ENCODE measurements around the gene MLXIP. TPM values are rescaled to one million over a fixed set of nuclear protein-coding genes. Genes with fewer than 3 reads are reported as not detected.

MLXIP gene
- total and polyA plus RNA-seq, 9 donors = 23.2 to 111 (median 83.8) TPM

- Histone ChIP-seq H3K4me1 (ENCODE audit: insufficient read depth) (peaks cover 5% of the 10 kb centered on the region), H3K27ac (no peak overlapping the region), H3K27me3 (no peaks in the 10 kb centered on the region), H3K4me3 (no peak overlapping the region), H3K36me3 (no peaks in the 10 kb centered on the region), H3K9me3 (no peaks in the 10 kb centered on the region)
- no peak for DNase-seq
- intact Hi-C loops (cut with DNase I) = loop anchor here in 3 of 4 donors (5.0 to 10.0 kb wide), 3 partner anchors 67 to 320 kb away; partner anchors contain the start of gene SETD1B (in 1 of the 3)
- WGBS, 3 donors = 69 to 84% (median 81%) methylated on average over 9 to 14 of the region's 14 CpGs
- TF ChIP-seq CTCF (IDR thresholded peaks at IDR 0.05) (no peak), POLR2A (IDR thresholded peaks at IDR 0.05) (no peak), EP300 (IDR thresholded peaks at IDR 0.05) (no peak)
Observed at GRCh38 chr12:122124370-122124769, 45.8 kb downstream of the MLXIP start.

- no peak overlapping the region for H3K4me3 ChIP-seq
- intact Hi-C loops (cut with DNase I) = loop anchor here in 2 of 4 donors (10.0 kb wide), 2 partner anchors 201 to 321 kb away; partner anchors contain the start of gene SETD1B (in 1 of the 2)
- 59 to 72% (median 61%) methylated on average over 13 of the region's 13 CpGs for WGBS, 3 donors
- H3K27ac ChIP-seq = no peak overlapping the region
- peaks cover 5% of the 10 kb centered on the region for H3K4me1 ChIP-seq (ENCODE audit: insufficient read depth)
- H3K9me3 ChIP-seq = no peaks in the 10 kb centered on the region
- TF ChIP-seq POLR2A (IDR thresholded peaks at IDR 0.05) (no peak), CTCF (IDR thresholded peaks at IDR 0.05) (no peak), EP300 (IDR thresholded peaks at IDR 0.05) (no peak)
- DNase-seq = no peak
- H3K27me3 ChIP-seq = no peaks in the 10 kb centered on the region
- no peaks in the 10 kb centered on the region for H3K36me3 ChIP-seq
Observed at GRCh38 chr12:122125452-122126341, 47.1 kb downstream of the MLXIP start.

- Histone ChIP-seq H3K27me3 (no peaks in the 10 kb centered on the region), H3K9me3 (no peaks in the 10 kb centered on the region), H3K4me1 (ENCODE audit: insufficient read depth) (peaks cover 5% of the 10 kb centered on the region), H3K36me3 (no peaks in the 10 kb centered on the region), H3K27ac (no peak overlapping the region), H3K4me3 (no peak overlapping the region)
- 66 to 83% (median 75%) methylated on average over 7 of the region's 7 CpGs for WGBS, 3 donors
- no peak for TF ChIP-seq POLR2A (IDR thresholded peaks at IDR 0.05)
- TF ChIP-seq EP300 (IDR thresholded peaks at IDR 0.05) = no peak
- no peak for TF ChIP-seq CTCF (IDR thresholded peaks at IDR 0.05)
- intact Hi-C loops (cut with DNase I) = loop anchor here in 2 of 4 donors (10.0 kb wide), 2 partner anchors 201 to 321 kb away; partner anchors contain the start of gene SETD1B (in 1 of the 2)
- DNase-seq = no peak
Observed at GRCh38 chr12:122126342-122126635, 47.7 kb downstream of the MLXIP start.

GRCh38 chr12:122126713-122127597, 48.4 kb downstream of the MLXIP start:
- intact Hi-C loops (cut with DNase I) = loop anchor here in 2 of 4 donors (10.0 kb wide), 2 partner anchors 202 to 322 kb away; partner anchors contain the start of gene SETD1B (in 1 of the 2)

More at GRCh38 chr12:122126713-122127597, 48.4 kb downstream of the MLXIP start:
- Histone ChIP-seq H3K9me3 (no peaks in the 10 kb centered on the region), H3K4me3 (no peak overlapping the region), H3K27ac (no peak overlapping the region), H3K36me3 (no peaks in the 10 kb centered on the region), H3K4me1 (ENCODE audit: insufficient read depth) (peaks cover 3% of the 10 kb centered on the region), H3K27me3 (no peaks in the 10 kb centered on the region)
- WGBS, 3 donors = 82 to 86% (median 83%) methylated on average over 15 of the region's 15 CpGs
- DNase-seq = no peak
- TF ChIP-seq CTCF (IDR thresholded peaks at IDR 0.05) (no peak), POLR2A (IDR thresholded peaks at IDR 0.05) (no peak), EP300 (IDR thresholded peaks at IDR 0.05) (no peak)

Data from ovary (tissue), 9 donors.